ENCODE measurements around the gene AMH. TPM values are rescaled to one million over a fixed set of nuclear protein-coding genes. Genes with fewer than 3 reads are reported as not detected.
"Not testable (repeated sequence)": the region's sequence is repeated elsewhere in the genome, so short reads cannot be mapped to it uniquely, and the experiment has no call there.

Gene AMH
- polyA plus RNA-seq, 2 of the 4 experiments (the other 2 are of a cell fraction): 3.0 to 12.0 TPM

DNA sequence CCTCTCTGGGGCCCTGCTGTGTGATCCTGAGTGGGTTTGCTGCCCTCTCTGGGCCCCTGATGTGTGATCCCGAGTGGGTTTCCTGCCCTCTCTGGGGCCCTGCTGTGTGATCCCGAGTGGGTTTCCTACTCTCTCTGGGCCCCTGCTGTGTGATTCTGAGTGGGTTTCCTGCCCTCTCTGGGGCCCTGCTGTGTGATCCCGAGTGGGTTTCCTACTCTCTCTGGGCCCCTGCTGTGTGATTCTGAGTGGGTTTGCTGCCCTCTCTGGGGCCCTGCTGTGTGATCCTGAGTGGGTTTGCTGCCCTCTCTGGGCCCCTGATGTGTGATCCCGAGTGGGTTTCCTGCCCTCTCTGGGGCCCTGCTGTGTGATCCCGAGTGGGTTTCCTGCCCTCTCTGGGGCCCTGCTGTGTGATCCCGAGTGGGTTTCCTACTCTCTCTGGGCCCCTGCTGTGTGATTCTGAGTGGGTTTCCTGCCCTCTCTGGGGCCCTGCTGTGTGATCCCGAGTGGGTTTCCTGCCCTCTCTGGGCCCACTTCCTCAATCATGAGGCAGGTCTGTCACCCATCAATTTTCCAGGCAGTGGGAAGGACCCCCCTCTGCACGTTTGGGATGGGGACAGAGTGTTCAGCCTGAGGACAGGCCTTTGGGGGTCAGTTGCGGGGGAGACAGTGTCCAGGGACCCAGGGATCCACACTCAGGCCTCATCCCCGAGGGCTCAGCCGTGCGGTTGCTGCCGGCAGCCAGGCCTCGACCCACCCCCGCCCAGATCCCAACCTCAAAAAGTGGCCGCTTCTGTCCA, 32.3 kb downstream of the AMH start:
- FAIRE-seq; H3K4me1 ChIP-seq; DNase-seq (ENCODE audit: low read depth in 1 of 2, low spot score in 1 of 2); POLR2A ChIA-PET; H3K4me3 ChIP-seq; H3K9me3 ChIP-seq; H3K4me2 ChIP-seq; H3K27ac ChIP-seq; ATAC-seq: not testable (repeated sequence)
- TF ChIP-seq ZFP36 (IDR thresholded peaks at IDR 0.05; ENCODE audit: borderline replicate concordance, partially characterized antibody): peak; percentile 32
- 17% methylated on average over 2 of the region's 16 CpGs for WGBS (ENCODE audit: missing lambda C conversion rate)
- CTCF ChIA-PET: interaction anchor here (1.2 to 1.8 kb wide), 2 partner anchors 35 to 355 kb away, joined by 3 to 4 read pairs; no protein-coding TSS in a partner anchor

- Histone ChIP-seq H3K4me1 (no peaks in the 10 kb centered on the region), H3K4me2 (no peak within 1 kb of the TSS), H3K9me3 (no peaks in the 10 kb centered on the region), H3K4me3 (no peak within 1 kb of the TSS), H3K27ac (no peak within 1 kb of the TSS)
- no peak for FAIRE-seq
- 0 out of 6 replicates have a peak, but pooled peaks of 1 of the 2 experiments have one; percentile 17 for ATAC-seq
- DNase-seq (ENCODE audit: low read depth in 1 of 2, low spot score in 1 of 2): no peak
- ChIA-PET POLR2A (no interaction called here), CTCF (interaction anchor here (1.2 to 1.9 kb wide), 4 partner anchors 9 to 355 kb away, joined by 3 to 7 read pairs (median 4); no protein-coding TSS in a partner anchor)
- WGBS (ENCODE audit: missing lambda C conversion rate): 75% methylated on average over 14 of the region's 41 CpGs
- TF ChIP-seq NFE2L2 (conservative IDR thresholded peaks at IDR 0.05; ENCODE audit: low read length) (no peak), FOSB (CRISPR knock-in tag; IDR thresholded peaks at IDR 0.05) (no peak), REST (IDR thresholded peaks at IDR 0.05) (no peak), MAZ (IDR thresholded peaks at IDR 0.05; ENCODE audit: borderline replicate concordance, low read depth, low read length) (no peak), MAFK (IDR thresholded peaks at IDR 0.05; ENCODE audit: partially characterized antibody) (no peak), CEBPB (IDR thresholded peaks at IDR 0.05) (no peak), NPAS2 (CRISPR knock-in tag; IDR thresholded peaks at IDR 0.05; ENCODE audit: borderline replicate concordance) (no peak), FOXS1 (CRISPR knock-in tag; IDR thresholded peaks at IDR 0.05) (no peak), RNF2 (IDR thresholded peaks at IDR 0.05; ENCODE audit: borderline replicate concordance, low read depth) (no peak), E2F6 (IDR thresholded peaks at IDR 0.05; ENCODE audit: borderline replicate concordance, low read depth) (no peak), CBX2 (IDR thresholded peaks at IDR 0.05; ENCODE audit: borderline replicate concordance, low read depth) (no peak), CHD4 (IDR thresholded peaks at IDR 0.05; ENCODE audit: borderline replicate concordance) (no peak), SMC3 (IDR thresholded peaks at IDR 0.05) (no peak)
- TF ChIP-seq, protein P1, sequence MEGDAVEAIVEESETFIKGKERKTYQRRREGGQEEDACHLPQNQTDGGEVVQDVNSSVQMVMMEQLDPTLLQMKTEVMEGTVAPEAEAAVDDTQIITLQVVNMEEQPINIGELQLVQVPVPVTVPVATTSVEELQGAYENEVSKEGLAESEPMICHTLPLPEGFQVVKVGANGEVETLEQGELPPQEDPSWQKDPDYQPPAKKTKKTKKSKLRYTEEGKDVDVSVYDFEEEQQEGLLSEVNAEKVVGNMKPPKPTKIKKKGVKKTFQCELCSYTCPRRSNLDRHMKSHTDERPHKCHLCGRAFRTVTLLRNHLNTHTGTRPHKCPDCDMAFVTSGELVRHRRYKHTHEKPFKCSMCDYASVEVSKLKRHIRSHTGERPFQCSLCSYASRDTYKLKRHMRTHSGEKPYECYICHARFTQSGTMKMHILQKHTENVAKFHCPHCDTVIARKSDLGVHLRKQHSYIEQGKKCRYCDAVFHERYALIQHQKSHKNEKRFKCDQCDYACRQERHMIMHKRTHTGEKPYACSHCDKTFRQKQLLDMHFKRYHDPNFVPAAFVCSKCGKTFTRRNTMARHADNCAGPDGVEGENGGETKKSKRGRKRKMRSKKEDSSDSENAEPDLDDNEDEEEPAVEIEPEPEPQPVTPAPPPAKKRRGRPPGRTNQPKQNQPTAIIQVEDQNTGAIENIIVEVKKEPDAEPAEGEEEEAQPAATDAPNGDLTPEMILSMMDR (IDR thresholded peaks at IDR 0.05): no peak
- TF ChIP-seq, protein P2, sequence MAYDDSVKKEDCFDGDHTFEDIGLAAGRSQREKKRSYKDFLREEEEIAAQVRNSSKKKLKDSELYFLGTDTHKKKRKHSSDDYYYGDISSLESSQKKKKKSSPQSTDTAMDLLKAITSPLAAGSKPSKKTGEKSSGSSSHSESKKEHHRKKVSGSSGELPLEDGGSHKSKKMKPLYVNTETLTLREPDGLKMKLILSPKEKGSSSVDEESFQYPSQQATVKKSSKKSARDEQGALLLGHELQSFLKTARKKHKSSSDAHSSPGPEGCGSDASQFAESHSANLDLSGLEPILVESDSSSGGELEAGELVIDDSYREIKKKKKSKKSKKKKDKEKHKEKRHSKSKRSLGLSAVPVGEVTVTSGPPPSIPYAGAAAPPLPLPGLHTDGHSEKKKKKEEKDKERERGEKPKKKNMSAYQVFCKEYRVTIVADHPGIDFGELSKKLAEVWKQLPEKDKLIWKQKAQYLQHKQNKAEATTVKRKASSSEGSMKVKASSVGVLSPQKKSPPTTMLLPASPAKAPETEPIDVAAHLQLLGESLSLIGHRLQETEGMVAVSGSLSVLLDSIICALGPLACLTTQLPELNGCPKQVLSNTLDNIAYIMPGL (CRISPR knock-in tag; IDR thresholded peaks at IDR 0.05; ENCODE audit: borderline replicate concordance): no peak
Measured at GRCh38 chr19:2282062-2282861, 33.1 kb downstream of the AMH start, which contains the start of gene PEAK3. Gene PEAK3, minus strand, starts transcription at chr19:2282175. Its CDS starts 1,244 bp downstream, at chr19:2280931.

Measured in A549 (cell line).